NCI-H2107 treated with DMSO at 0.1 percent for 48 hours (cell line): Measurements from ENCODE around the gene OMP.
A peak's percentile ranks its signal among the peaks of the same experiment; 100 is the strongest.

Experiments
- DNase-seq: peaks from one replicate; lab custom pipeline; 2025; ENCODE audit not compliant: unreplicated experiment; lab: John Stamatoyannopoulos, UW

Gene OMP

GRCh38 chr11:77137421-77137820, 34.8 kb downstream of the OMP start:
- no peak for DNase-seq

- no peak for DNase-seq
These were observed 35.5 kb downstream of the OMP start for GRCh38 chr11:77138106-77138649.

GRCh38 chr11:77139201-77139600, 36.6 kb downstream of the OMP start:
- DNase-seq: no peak

- no peak for DNase-seq
These were observed 37.7 kb downstream of the OMP start for GRCh38 chr11:77140231-77140851.

- DNase-seq: no peak
These were observed 38.4 kb downstream of the OMP start for GRCh38 chr11:77141034-77141433.

GRCh38 chr11:77141475-77141874, 38.8 kb downstream of the OMP start:
- no peak for DNase-seq

GRCh38 chr11:77142091-77142975, 39.7 kb downstream of the OMP start:
- no peak for DNase-seq

- DNase-seq: no peak
These were observed 40.9 kb downstream of the OMP start for GRCh38 chr11:77143405-77144020.

GRCh38 chr11:77144196-77144856, 41.7 kb downstream of the OMP start:
- DNase-seq: no peak

GRCh38 chr11:77144857-77145428, 42.3 kb downstream of the OMP start:
- DNase-seq: no peak

GRCh38 chr11:77146261-77147035, 43.8 kb downstream of the OMP start:
- peak; percentile 15 for DNase-seq

GRCh38 chr11:77147036-77147315, 44.3 kb downstream of the OMP start:
- DNase-seq: no peak

- peak; percentile 90 for DNase-seq
These were observed 45.2 kb downstream of the OMP start for GRCh38 chr11:77147668-77148321.

GRCh38 chr11:77148963-77149715, 46.5 kb downstream of the OMP start:
- no peak for DNase-seq

GRCh38 chr11:77149716-77150392, 47.2 kb downstream of the OMP start:
- no peak for DNase-seq

GRCh38 chr11:77150836-77151235, 48.2 kb downstream of the OMP start:
- no peak for DNase-seq

- DNase-seq: no peak
These were observed 49.3 kb downstream of the OMP start for GRCh38 chr11:77151804-77152509.

- DNase-seq: no peak
These were observed 50.2 kb downstream of the OMP start for GRCh38 chr11:77152846-77153245.
